Type B pancreatic cell (in vitro differentiated cells): ENCODE data around the gene PTER. TPM values are rescaled to one million over a fixed set of nuclear protein-coding genes. Genes with fewer than 3 reads are reported as not detected.

Experiments used
- DNase-seq: peaks from one replicate; pipeline ENCODE4 v3.0.0; 2021; ENCODE audit warnings: mixed read lengths; ENCODE audit not compliant: unreplicated experiment; ENCODE audit errors: extremely low spot score
- H3K27ac Mint-ChIP-seq: 2 replicates; pipeline ENCODE4 v1.8.0; 2021; ENCODE audit warnings: mild to moderate bottlenecking, mixed read lengths
- H3K27me3 Mint-ChIP-seq: 2 replicates; pipeline ENCODE4 v1.8.0; 2021; ENCODE audit warnings: mixed read lengths
- H3K36me3 Mint-ChIP-seq: 2 replicates; pipeline ENCODE4 v1.8.0; 2021; ENCODE audit warnings: mixed read lengths
- H3K4me1 Mint-ChIP-seq: one replicate; pipeline ENCODE4 v1.8.0; 2021; ENCODE audit warnings: mixed read lengths; ENCODE audit not compliant: unreplicated experiment
- H3K4me3 Mint-ChIP-seq: 2 replicates; pipeline ENCODE4 v1.8.0; 2021; ENCODE audit warnings: mild to moderate bottlenecking, mixed read lengths
- H3K9me3 Mint-ChIP-seq: 2 replicates; pipeline ENCODE4 v1.8.0; 2021; ENCODE audit warnings: mixed read lengths
- CTCF ChIP-seq: fragments of 200-600 bp; sonication (generic); conservative IDR thresholded peaks from 2 replicates; pipeline ENCODE4 v1.5.0; 2021; ENCODE audit warnings: antibody characterized with exemption, mild to moderate bottlenecking
- total RNA-seq: library from RNA; stranded (reverse); gene quantifications from 2 replicates; pipeline ENCODE4 v1.2.1, GENCODE V29; 2021; ENCODE audit warnings: low replicate concordance

The PTER gene
- total RNA-seq, 1 donor from 2014 or later = 7.9 TPM

- H3K9me3 Mint-ChIP-seq = no peaks in the 10 kb centered on the region
- TF ChIP-seq CTCF = no peak
- H3K27me3 Mint-ChIP-seq = peaks cover 3% of the 10 kb centered on the region
- no peaks in the 10 kb centered on the region for H3K36me3 Mint-ChIP-seq
- H3K4me1 Mint-ChIP-seq = no peaks in the 10 kb centered on the region
- H3K27ac Mint-ChIP-seq = no peak overlapping the region
- H3K4me3 Mint-ChIP-seq = no peak overlapping the region
- no peak for DNase-seq
Observed at GRCh38 chr10:16417341-16417740, 19.5 kb upstream of the PTER start.

GRCh38 chr10:16423599-16423998, 13.2 kb upstream of the PTER start:
- Mint-ChIP-seq H3K4me3 (no peak overlapping the region), H3K4me1 (no peaks in the 10 kb centered on the region), H3K9me3 (peaks cover 6% of the 10 kb centered on the region), H3K27ac (no peak overlapping the region), H3K27me3 (peaks cover 6% of the 10 kb centered on the region), H3K36me3 (no peaks in the 10 kb centered on the region)
- TF ChIP-seq CTCF = no peak
- DNase-seq = no peak

- TF ChIP-seq CTCF = no peak
- Mint-ChIP-seq H3K36me3 (no peaks in the 10 kb centered on the region), H3K9me3 (peaks cover 6% of the 10 kb centered on the region), H3K27ac (no peak overlapping the region), H3K4me3 (no peak overlapping the region), H3K27me3 (peaks cover 6% of the 10 kb centered on the region), H3K4me1 (no peaks in the 10 kb centered on the region)
- DNase-seq = no peak
Observed at GRCh38 chr10:16425449-16425848, 11.4 kb upstream of the PTER start.

GRCh38 chr10:16429539-16429938, 7.3 kb upstream of the PTER start:
- no peak for TF ChIP-seq CTCF

GRCh38 chr10:16436367-16436757, 448 bp upstream of the PTER start:
- no peak for DNase-seq
- H3K36me3 Mint-ChIP-seq = no peaks in the 10 kb centered on the region
- no peaks in the 10 kb centered on the region for H3K9me3 Mint-ChIP-seq
- H3K4me1 Mint-ChIP-seq = peaks cover 24% of the 10 kb centered on the region
- peaks cover 23% of the 10 kb centered on the region for H3K27me3 Mint-ChIP-seq
- H3K27ac Mint-ChIP-seq = peak overlapping the region; percentile 67
- H3K4me3 Mint-ChIP-seq = peak overlapping the region; percentile 93
- no peak for TF ChIP-seq CTCF

More at GRCh38 chr10:16429539-16429938, 7.3 kb upstream of the PTER start:
- H3K4me3 Mint-ChIP-seq = no peak overlapping the region
- H3K27me3 Mint-ChIP-seq = peaks cover 16% of the 10 kb centered on the region
- H3K36me3 Mint-ChIP-seq = no peaks in the 10 kb centered on the region
- DNase-seq = no peak
- H3K4me1 Mint-ChIP-seq = no peaks in the 10 kb centered on the region
- peaks cover 6% of the 10 kb centered on the region for H3K9me3 Mint-ChIP-seq
- no peak overlapping the region for H3K27ac Mint-ChIP-seq

GRCh38 chr10:16437540-16437894, 707 bp downstream of the PTER start:
- Mint-ChIP-seq H3K27ac (no peak overlapping the region), H3K27me3 (peaks cover 17% of the 10 kb centered on the region), H3K4me3 (peak overlapping the region; percentile 93), H3K36me3 (no peaks in the 10 kb centered on the region), H3K4me1 (peaks cover 29% of the 10 kb centered on the region), H3K9me3 (no peaks in the 10 kb centered on the region)
- TF ChIP-seq CTCF = no peak
- no peak for DNase-seq
